Trophoblast cell (in vitro differentiated cells and primary cell): ENCODE data around the gene MRO.

Source experiments
- DNase-seq, 2 donors: peaks; one replicate each; pipeline ENCODE4 v3.0.0-alpha.2; 2016
- H2AFZ ChIP-seq: 2 replicates; pipeline ENCODE4 v1.6.1; 2013; ENCODE audit warnings: low read length, moderate library complexity, mild to moderate bottlenecking; ENCODE audit not compliant: insufficient read depth, poor library complexity
- H2AK5ac ChIP-seq: 2 replicates; pipeline ENCODE4 v1.6.1; 2013; ENCODE audit warnings: mild to moderate bottlenecking, low read length
- H2BK120ac ChIP-seq: 2 replicates; pipeline ENCODE4 v1.6.1; 2013; ENCODE audit warnings: low read length, mild to moderate bottlenecking, moderate library complexity; ENCODE audit not compliant: insufficient read depth, poor library complexity
- H2BK12ac ChIP-seq: 2 replicates; pipeline ENCODE4 v1.6.1; 2013; ENCODE audit warnings: mild to moderate bottlenecking, low read length, moderate library complexity
- H2BK5ac ChIP-seq: 2 replicates; pipeline ENCODE4 v1.6.1; 2013; ENCODE audit warnings: low read length, low read depth, moderate library complexity, mild to moderate bottlenecking; ENCODE audit not compliant: poor library complexity
- H3K14ac ChIP-seq: 2 replicates; pipeline ENCODE4 v1.6.1; 2013; ENCODE audit warnings: mild to moderate bottlenecking, low read length
- H3K18ac ChIP-seq: 2 replicates; pipeline ENCODE4 v1.6.1; 2013; ENCODE audit warnings: mild to moderate bottlenecking, low read length
- H3K23ac ChIP-seq: 2 replicates; pipeline ENCODE4 v1.6.1; 2013; ENCODE audit warnings: low read length
- H3K27ac ChIP-seq: 2 replicates; pipeline ENCODE4 v1.5.1; 2013; ENCODE audit warnings: low read depth, mild to moderate bottlenecking, inconsistent platforms, low read length, moderate library complexity
- H3K27me3 ChIP-seq: 2 replicates; pipeline ENCODE4 v1.6.1; 2013; ENCODE audit warnings: inconsistent platforms, mild to moderate bottlenecking, low read length, moderate library complexity; ENCODE audit not compliant: insufficient read depth
- H3K36me3 ChIP-seq, 2 experiments: 1 replicate in 1 of 2; 2 replicates in 1 of 2; pipeline ENCODE4 v1.6.1; 2013; ENCODE audit warnings: low read length in 2 of 2, mild to moderate bottlenecking in 2 of 2, moderate library complexity in 1 of 2; ENCODE audit not compliant: insufficient read depth in 2 of 2, control insufficient read depth in 1 of 2
- H3K4ac ChIP-seq: 2 replicates; pipeline ENCODE4 v1.6.1; 2013; ENCODE audit warnings: low read depth, mild to moderate bottlenecking, low read length, moderate library complexity
- H3K4me1 ChIP-seq, 2 experiments: 1 replicate in 1 of 2; 2 replicates in 1 of 2; pipeline ENCODE4 v1.6.1; 2013; ENCODE audit warnings: low read length in 2 of 2, mild to moderate bottlenecking in 2 of 2, moderate library complexity in 1 of 2; ENCODE audit not compliant: insufficient read depth in 2 of 2, control insufficient read depth in 1 of 2
- H3K4me2 ChIP-seq: 2 replicates; pipeline ENCODE4 v1.6.1; 2013; ENCODE audit warnings: inconsistent platforms, mild to moderate bottlenecking, low read length, moderate library complexity
- H3K4me3 ChIP-seq: 2 replicates; pipeline ENCODE4 v1.5.1; 2013; ENCODE audit warnings: mild to moderate bottlenecking, low read depth, low read length, inconsistent platforms
- H3K79me1 ChIP-seq: one replicate; pipeline ENCODE4 v1.6.1; 2013; ENCODE audit warnings: low read length
- H3K79me2 ChIP-seq: 2 replicates; pipeline ENCODE4 v1.6.1; 2013; ENCODE audit warnings: low read length, mild to moderate bottlenecking; ENCODE audit not compliant: control insufficient read depth, insufficient read depth, poor library complexity
- H3K9ac ChIP-seq: 2 replicates; pipeline ENCODE4 v1.6.1; 2013; ENCODE audit warnings: mild to moderate bottlenecking, low read length
- H3K9me3 ChIP-seq: 2 replicates; pipeline ENCODE4 v1.6.1; 2013; ENCODE audit warnings: low read depth, mild to moderate bottlenecking, control low read depth, inconsistent platforms, low read length; ENCODE audit not compliant: insufficient read depth
- H4K12ac ChIP-seq: 2 replicates; pipeline ENCODE4 v1.6.1; 2013; ENCODE audit warnings: low read depth, mild to moderate bottlenecking, low read length, moderate library complexity
- H4K8ac ChIP-seq: 2 replicates; pipeline ENCODE4 v1.6.1; 2013; ENCODE audit warnings: low read depth, mild to moderate bottlenecking, low read length, moderate library complexity
- H4K91ac ChIP-seq: one replicate; pipeline ENCODE4 v1.6.1; 2013; ENCODE audit warnings: low read depth, mild to moderate bottlenecking, low read length, moderate library complexity
- WGBS: extraction: QIAGEN DNeasy Blood & Tissue Kit; methylation state at CpG from one replicate; pipeline ENCODE4 v1.1.7; 2013; ENCODE audit warnings: missing lambda C conversion rate; ENCODE audit not compliant: insufficient read length, insufficient coverage; ENCODE audit errors: extremely low coverage; 5-methylcytosine and 5-hydroxymethylcytosine counted together

The MRO gene

DNA sequence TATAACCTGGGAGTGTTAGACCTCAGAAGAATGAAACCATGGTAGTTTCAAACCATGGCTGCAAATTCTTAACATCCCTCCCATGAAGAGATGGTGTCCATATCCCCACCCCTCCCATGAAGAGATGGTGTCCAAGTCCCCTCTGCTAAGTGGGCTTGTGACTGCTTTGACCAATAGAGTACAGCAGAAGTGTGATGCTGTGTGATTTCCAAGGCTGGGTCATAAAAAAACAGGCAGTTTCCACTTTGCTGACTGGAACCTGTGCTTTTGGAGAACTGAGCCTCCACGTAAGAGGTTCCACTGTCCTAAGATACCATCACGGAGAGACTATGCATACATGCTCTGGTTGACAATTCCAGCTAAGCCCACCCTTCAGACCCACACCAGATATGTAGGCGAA, 65.5 kb downstream of the MRO start:
- no peak overlapping the region for H4K91ac ChIP-seq
- no peak overlapping the region for H2AK5ac ChIP-seq
- no peaks in the 10 kb centered on the region for H3K36me3 ChIP-seq
- no peak overlapping the region for H3K4ac ChIP-seq
- H2BK5ac ChIP-seq: no peak overlapping the region
- no peak overlapping the region for H3K4me2 ChIP-seq
- no peak overlapping the region for H2BK12ac ChIP-seq
- H2AFZ ChIP-seq: no peak overlapping the region
- no peak for DNase-seq
- H4K8ac ChIP-seq: no peak overlapping the region
- no peaks in the 10 kb centered on the region for H3K27me3 ChIP-seq
- no peak overlapping the region for H3K14ac ChIP-seq
- no peak overlapping the region for H4K12ac ChIP-seq
- no peaks in the 10 kb centered on the region for H3K79me2 ChIP-seq
- H3K4me1 ChIP-seq: peaks cover 5 to 6% of the 10 kb centered on the region in 2 experiments
- no peaks in the 10 kb centered on the region for H3K79me1 ChIP-seq
- no peak overlapping the region for H3K9ac ChIP-seq
- H3K9me3 ChIP-seq: peaks cover 2% of the 10 kb centered on the region
- H3K4me3 ChIP-seq: no peak overlapping the region
- no CpG with 5 or more reads among the region's 3 CpGs for WGBS
- no peak overlapping the region for H3K18ac ChIP-seq
- no peak overlapping the region for H2BK120ac ChIP-seq
- H3K27ac ChIP-seq: no peak overlapping the region
- H3K23ac ChIP-seq: no peak overlapping the region

DNA sequence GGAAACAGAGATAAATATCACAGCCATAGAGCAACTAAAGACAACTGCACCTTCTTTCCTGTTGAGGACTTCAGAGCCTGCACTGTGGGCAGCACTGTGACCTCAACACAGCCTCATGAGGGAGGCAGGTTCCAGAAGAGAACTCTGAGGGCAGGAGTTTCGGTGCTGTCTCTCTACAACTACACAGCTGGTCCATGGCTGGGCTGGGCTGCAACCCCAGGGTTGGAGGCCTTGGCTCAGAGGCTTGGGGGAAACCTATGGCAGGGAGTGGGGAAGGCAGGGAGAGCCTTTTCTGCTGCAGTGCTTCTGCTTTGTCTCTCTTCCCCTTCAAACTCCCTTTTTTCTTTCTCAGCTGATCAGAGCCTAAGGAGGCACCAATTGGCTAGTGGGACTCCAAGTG, 66.5 kb downstream of the MRO start:
- Histone ChIP-seq H3K9ac (no peak overlapping the region), H2BK120ac (no peak overlapping the region), H2AK5ac (no peak overlapping the region), H3K4me1 (peaks cover 15 to 16% of the 10 kb centered on the region in 2 experiments), H3K14ac (no peak overlapping the region), H3K36me3 (no peaks in the 10 kb centered on the region), H3K79me1 (no peaks in the 10 kb centered on the region), H2AFZ (no peak overlapping the region), H3K23ac (no peak overlapping the region), H4K8ac (no peak overlapping the region), H4K91ac (no peak overlapping the region), H4K12ac (no peak overlapping the region), H3K79me2 (no peaks in the 10 kb centered on the region), H3K18ac (no peak overlapping the region), H2BK12ac (no peak overlapping the region), H2BK5ac (no peak overlapping the region), H3K4ac (no peak overlapping the region), H3K4me3 (no peak overlapping the region), H3K9me3 (peaks cover 2% of the 10 kb centered on the region), H3K4me2 (no peak overlapping the region), H3K27ac (no peak overlapping the region), H3K27me3 (no peaks in the 10 kb centered on the region)
- no CpG with 5 or more reads among the region's 1 CpG for WGBS
- DNase-seq: no peak

DNA sequence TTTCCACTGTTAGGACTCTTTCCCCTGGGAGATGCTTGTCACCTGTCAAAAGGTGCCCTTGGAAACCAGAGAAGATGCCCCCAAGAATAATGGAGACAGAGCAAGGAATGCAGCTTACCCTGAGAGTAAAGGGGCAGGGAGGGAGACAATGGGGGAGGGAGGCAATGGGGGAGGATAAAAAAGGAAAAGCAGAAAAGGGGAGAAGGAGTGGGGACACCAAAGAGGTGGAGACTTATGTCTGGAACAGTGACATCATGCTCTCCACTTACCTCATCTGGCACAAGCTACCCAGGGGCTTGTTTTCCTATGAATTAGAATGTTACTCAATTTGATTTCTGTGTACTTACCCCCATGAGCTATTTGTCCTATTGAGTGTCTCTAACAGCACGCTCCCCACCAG, 67.9 kb downstream of the MRO start:
- Histone ChIP-seq H3K9me3 (peaks cover 2% of the 10 kb centered on the region), H3K27ac (no peak overlapping the region), H2AK5ac (no peak overlapping the region), H4K12ac (no peak overlapping the region), H3K9ac (no peak overlapping the region), H2BK5ac (no peak overlapping the region), H3K14ac (no peak overlapping the region), H3K18ac (no peak overlapping the region), H3K36me3 (no peaks in the 10 kb centered on the region), H4K91ac (no peak overlapping the region), H2BK120ac (no peak overlapping the region), H3K4ac (no peak overlapping the region), H3K79me2 (no peaks in the 10 kb centered on the region), H2AFZ (no peak overlapping the region), H3K79me1 (peaks cover 1% of the 10 kb centered on the region), H4K8ac (no peak overlapping the region), H3K27me3 (no peaks in the 10 kb centered on the region), H3K4me1 (peaks cover 19% of the 10 kb centered on the region in 2 experiments), H3K23ac (no peak overlapping the region), H3K4me3 (no peak overlapping the region), H3K4me2 (no peak overlapping the region), H2BK12ac (no peak overlapping the region)
- no CpG with 5 or more reads among the region's 1 CpG for WGBS
- DNase-seq: no peak

DNA sequence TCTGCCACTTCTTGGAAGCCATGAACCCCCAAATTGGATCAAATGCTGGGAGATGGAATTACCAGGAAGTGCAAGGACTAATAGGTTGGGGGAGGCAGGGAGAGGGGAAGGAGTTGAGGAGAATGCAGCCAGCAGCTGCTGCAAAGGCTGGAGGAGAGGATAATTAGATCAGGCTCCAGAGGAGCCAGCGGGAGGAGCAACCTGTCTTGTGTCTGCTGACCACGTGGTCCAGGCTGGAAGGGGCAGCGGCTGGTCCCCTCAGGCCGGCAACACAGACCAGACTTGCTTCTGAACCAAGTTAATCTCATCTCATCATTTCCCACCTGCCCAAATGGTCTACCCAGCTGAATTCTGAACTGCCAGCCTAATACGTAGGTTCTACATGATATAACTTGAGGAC, 68.3 kb downstream of the MRO start:
- Histone ChIP-seq H3K27ac (no peak overlapping the region), H3K4me3 (no peak overlapping the region), H3K27me3 (no peaks in the 10 kb centered on the region), H2BK120ac (no peak overlapping the region), H3K79me1 (peaks cover 1% of the 10 kb centered on the region), H4K12ac (no peak overlapping the region), H3K23ac (no peak overlapping the region), H3K79me2 (no peaks in the 10 kb centered on the region), H3K4me1 (peaks cover 19% of the 10 kb centered on the region in 2 experiments), H3K4ac (no peak overlapping the region), H3K9me3 (peaks cover 2% of the 10 kb centered on the region), H3K18ac (no peak overlapping the region), H4K91ac (no peak overlapping the region), H2AK5ac (no peak overlapping the region), H3K36me3 (no peaks in the 10 kb centered on the region), H3K4me2 (no peak overlapping the region), H4K8ac (no peak overlapping the region), H3K9ac (no peak overlapping the region), H2BK12ac (no peak overlapping the region), H2AFZ (no peak overlapping the region), H2BK5ac (no peak overlapping the region), H3K14ac (no peak overlapping the region)
- no peak for DNase-seq
- no CpG with 5 or more reads among the region's 5 CpGs for WGBS
